RWPE2 (cell line): ENCODE measurements around the gene S1PR5.
A peak's percentile ranks its signal among the peaks of the same experiment; 100 is the strongest.

Experiments
- ATAC-seq: fragments of 200-7000 bp; cut with Tn5 transposase; 3 replicates; pipeline ENCODE4 v1.9.1; 2021; ENCODE audit warnings: low read depth
- DNase-seq: peaks from one replicate; pipeline ENCODE4 v3.0.0-alpha.2; 2020; ENCODE audit warnings: low spot score
- H3K27ac ChIP-seq: fragments of 450-650 bp; 2 replicates; pipeline ENCODE4 v1.5.1; 2017; ENCODE audit warnings: mild to moderate bottlenecking; ENCODE audit not compliant: poor library complexity, severe bottlenecking
- H3K27me3 ChIP-seq: fragments of 250-450 bp; sonication (Bioruptor Pico); 2 replicates; pipeline ENCODE4 v1.5.1; 2021; ENCODE audit warnings: mild to moderate bottlenecking, moderate library complexity; ENCODE audit not compliant: insufficient read depth, poor library complexity, severe bottlenecking
- H3K36me3 ChIP-seq: fragments of 250-450 bp; sonication (Bioruptor Pico); 2 replicates; pipeline ENCODE4 v1.5.1; 2020; ENCODE audit warnings: low read depth, mild to moderate bottlenecking, moderate library complexity
- H3K4me1 ChIP-seq: fragments of 250-450 bp; sonication (Bioruptor Pico); 2 replicates; pipeline ENCODE4 v1.5.1; 2021; ENCODE audit warnings: mild to moderate bottlenecking, moderate library complexity; ENCODE audit not compliant: insufficient read depth, poor library complexity, severe bottlenecking
- H3K4me3 ChIP-seq: fragments of 250-450 bp; sonication (Bioruptor Pico); 2 replicates; pipeline ENCODE4 v1.5.1; 2021; ENCODE audit warnings: mild to moderate bottlenecking, moderate library complexity; ENCODE audit not compliant: severe bottlenecking
- H3K9me3 ChIP-seq: fragments of 250-450 bp; sonication (Bioruptor Pico); 2 replicates; pipeline ENCODE4 v1.5.1; 2021; ENCODE audit warnings: mild to moderate bottlenecking, moderate library complexity; ENCODE audit not compliant: severe bottlenecking
- TF ChIP-seq, protein P1 (sequence below): fragments of 450-650 bp; IDR thresholded peaks from one replicate; pipeline ENCODE4 v1.5.1; 2017; ENCODE audit warnings: mild to moderate bottlenecking, moderate library complexity; ENCODE audit not compliant: poor library complexity, severe bottlenecking

Gene S1PR5

DNA sequence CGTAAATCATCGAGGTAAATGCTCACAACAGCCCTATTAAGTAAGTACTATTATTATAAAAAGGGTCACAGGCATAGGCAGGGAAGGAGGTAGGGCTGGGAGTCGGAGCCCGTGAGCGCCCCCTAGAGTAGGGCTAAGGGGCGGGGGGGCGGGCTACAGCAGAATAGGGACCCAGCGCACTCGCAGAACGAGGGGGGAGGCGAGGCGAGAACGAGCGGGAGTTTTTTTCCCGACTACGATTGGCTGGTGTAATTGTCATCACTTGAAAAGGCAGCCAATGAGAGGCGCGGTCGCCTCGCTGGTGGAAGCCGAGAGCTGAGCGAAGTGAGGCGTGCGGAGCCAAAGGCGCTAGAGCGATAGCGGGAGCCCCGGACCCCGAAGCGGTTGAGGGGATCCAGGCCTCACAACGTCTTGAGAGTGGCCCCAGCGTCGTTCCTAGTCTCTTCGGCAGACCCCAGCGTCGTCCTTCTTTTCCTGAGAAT, 38.3 kb downstream of the S1PR5 start:
- Histone ChIP-seq H3K27ac (no peak overlapping the region), H3K9me3 (no peaks in the 10 kb centered on the region), H3K4me3 (peak overlapping the region; percentile 8), H3K4me1 (no peaks in the 10 kb centered on the region), H3K36me3 (no peaks in the 10 kb centered on the region), H3K27me3 (no peaks in the 10 kb centered on the region)
- peak; percentile 89 for ATAC-seq
- TF ChIP-seq, protein P1, sequence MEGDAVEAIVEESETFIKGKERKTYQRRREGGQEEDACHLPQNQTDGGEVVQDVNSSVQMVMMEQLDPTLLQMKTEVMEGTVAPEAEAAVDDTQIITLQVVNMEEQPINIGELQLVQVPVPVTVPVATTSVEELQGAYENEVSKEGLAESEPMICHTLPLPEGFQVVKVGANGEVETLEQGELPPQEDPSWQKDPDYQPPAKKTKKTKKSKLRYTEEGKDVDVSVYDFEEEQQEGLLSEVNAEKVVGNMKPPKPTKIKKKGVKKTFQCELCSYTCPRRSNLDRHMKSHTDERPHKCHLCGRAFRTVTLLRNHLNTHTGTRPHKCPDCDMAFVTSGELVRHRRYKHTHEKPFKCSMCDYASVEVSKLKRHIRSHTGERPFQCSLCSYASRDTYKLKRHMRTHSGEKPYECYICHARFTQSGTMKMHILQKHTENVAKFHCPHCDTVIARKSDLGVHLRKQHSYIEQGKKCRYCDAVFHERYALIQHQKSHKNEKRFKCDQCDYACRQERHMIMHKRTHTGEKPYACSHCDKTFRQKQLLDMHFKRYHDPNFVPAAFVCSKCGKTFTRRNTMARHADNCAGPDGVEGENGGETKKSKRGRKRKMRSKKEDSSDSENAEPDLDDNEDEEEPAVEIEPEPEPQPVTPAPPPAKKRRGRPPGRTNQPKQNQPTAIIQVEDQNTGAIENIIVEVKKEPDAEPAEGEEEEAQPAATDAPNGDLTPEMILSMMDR, result peak; percentile 77
- DNase-seq, result peak; percentile 85

- H3K27ac ChIP-seq, result no peak overlapping the region
- no peaks in the 10 kb centered on the region for H3K4me1 ChIP-seq
- DNase-seq, result no peak
- no peaks in the 10 kb centered on the region for H3K36me3 ChIP-seq
- H3K9me3 ChIP-seq, result no peaks in the 10 kb centered on the region
- TF ChIP-seq, protein P1, result no peak
- ATAC-seq, result no peak
- no peak overlapping the region for H3K4me3 ChIP-seq
- no peaks in the 10 kb centered on the region for H3K27me3 ChIP-seq
These were observed 38.8 kb downstream of the S1PR5 start for GRCh38 chr19:10478476-10478875.

GRCh38 chr19:10474962-10475451, 42.2 kb downstream of the S1PR5 start:
- no peak for ATAC-seq
- no peak overlapping the region for H3K27ac ChIP-seq
- no peak for DNase-seq

GRCh38 chr19:10473192-10473591, 44.1 kb downstream of the S1PR5 start:
- no peaks in the 10 kb centered on the region for H3K27me3 ChIP-seq
- no peak overlapping the region for H3K27ac ChIP-seq
- DNase-seq (no peak), ATAC-seq (no peak)
- no peaks in the 10 kb centered on the region for H3K9me3 ChIP-seq
- H3K4me3 ChIP-seq, result no peak overlapping the region
- TF ChIP-seq, protein P1, result no peak
- no peaks in the 10 kb centered on the region for H3K36me3 ChIP-seq
- H3K4me1 ChIP-seq, result no peaks in the 10 kb centered on the region

More at GRCh38 chr19:10474962-10475451, 42.2 kb downstream of the S1PR5 start:
- no peaks in the 10 kb centered on the region for H3K36me3 ChIP-seq
- H3K9me3 ChIP-seq, result no peaks in the 10 kb centered on the region
- no peak overlapping the region for H3K4me3 ChIP-seq
- H3K4me1 ChIP-seq, result no peaks in the 10 kb centered on the region
- no peaks in the 10 kb centered on the region for H3K27me3 ChIP-seq
- TF ChIP-seq, protein P1, result no peak

DNA sequence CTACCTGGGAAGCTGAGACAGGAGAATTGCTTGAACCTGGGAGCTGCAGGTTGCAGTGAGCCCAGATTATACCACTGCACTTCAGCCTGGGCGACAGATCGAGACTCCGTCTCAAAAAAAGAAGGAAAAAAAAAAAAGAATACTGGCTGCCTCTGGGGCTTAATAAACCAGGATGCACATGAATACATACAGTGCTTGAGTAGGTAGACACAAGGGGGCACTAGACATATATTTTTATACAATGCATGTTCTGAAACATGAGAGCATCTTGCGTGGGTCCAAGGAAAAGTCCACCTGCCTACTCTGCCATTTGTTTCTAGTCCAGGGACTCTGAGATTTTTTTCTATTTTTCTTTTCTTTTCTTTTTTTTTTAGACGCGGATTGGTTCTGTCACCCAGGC, 45.3 kb downstream of the S1PR5 start:
- ATAC-seq (peak; percentile 58; the same call in 1 of the 3 replicates), DNase-seq (no peak)
- Histone ChIP-seq H3K27me3 (no peaks in the 10 kb centered on the region), H3K9me3 (no peaks in the 10 kb centered on the region), H3K36me3 (no peaks in the 10 kb centered on the region), H3K4me1 (no peaks in the 10 kb centered on the region), H3K27ac (no peak overlapping the region), H3K4me3 (no peak overlapping the region)
- TF ChIP-seq, protein P1, result peak; percentile 59
